NCI-H2029 (cell line): Measurements from ENCODE around the gene EXD2.
"Not testable (repeated sequence)": the region's sequence is repeated elsewhere in the genome, so short reads cannot be mapped to it uniquely, and the experiment has no call there.

Experiments used
- DNase-seq: peaks from one replicate; lab custom pipeline; 2025; lab: John Stamatoyannopoulos, UW

EXD2 gene

GRCh38 chr14:69277356-69277755 is 86.1 kb downstream of the EXD2 start:
- DNase-seq = not testable (repeated sequence)

DNA sequence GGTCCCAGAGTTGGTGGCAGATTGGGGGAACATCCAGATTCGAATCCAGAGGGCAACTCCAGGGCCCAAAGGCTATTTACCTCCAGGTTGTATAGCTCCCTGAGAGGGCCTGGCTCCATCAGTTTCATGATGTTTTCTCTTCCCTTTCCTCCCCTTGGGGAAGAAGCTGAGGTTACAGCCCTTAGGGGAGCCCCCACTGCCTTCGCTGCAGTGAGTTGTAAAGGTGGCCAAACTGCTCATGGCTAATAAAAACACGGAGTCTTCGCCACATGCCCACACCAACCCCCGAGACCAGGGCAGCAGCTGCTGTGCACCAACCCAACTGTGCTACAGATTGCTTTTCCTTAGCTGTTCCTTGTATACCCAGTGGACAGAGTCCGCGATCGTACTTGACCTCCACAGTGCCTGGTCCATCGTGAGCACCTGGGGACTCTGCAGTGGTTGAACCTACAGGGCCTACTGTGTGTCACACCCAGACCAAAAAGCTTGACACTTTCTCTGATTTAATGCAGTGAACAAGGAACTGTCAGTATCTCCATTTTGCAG is 89.5 kb downstream of the EXD2 start:
- DNase-seq = no peak

- DNase-seq = peak; percentile 38
Observed at GRCh38 chr14:69281450-69282169, 90.3 kb downstream of the EXD2 start.

DNA sequence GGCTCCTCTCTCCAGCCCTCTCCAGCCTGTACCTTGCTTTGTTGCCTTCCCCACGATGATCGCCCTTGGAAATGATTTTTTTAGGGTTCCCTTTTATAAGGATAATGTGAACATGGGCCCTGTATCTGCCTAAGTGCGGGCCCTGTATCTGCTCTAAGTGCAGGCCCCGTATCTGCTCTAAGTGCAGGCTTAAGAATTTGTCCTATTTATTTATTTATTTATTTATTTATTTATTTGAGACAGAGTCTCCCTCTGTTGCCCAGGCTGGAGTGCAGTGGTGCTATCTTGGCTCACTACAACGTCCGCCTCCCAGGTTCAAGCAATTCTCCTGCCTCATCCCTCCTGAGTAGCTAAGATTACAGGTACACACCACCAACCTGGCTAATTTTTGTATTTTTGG is 91.2 kb downstream of the EXD2 start:
- DNase-seq = no peak

DNA sequence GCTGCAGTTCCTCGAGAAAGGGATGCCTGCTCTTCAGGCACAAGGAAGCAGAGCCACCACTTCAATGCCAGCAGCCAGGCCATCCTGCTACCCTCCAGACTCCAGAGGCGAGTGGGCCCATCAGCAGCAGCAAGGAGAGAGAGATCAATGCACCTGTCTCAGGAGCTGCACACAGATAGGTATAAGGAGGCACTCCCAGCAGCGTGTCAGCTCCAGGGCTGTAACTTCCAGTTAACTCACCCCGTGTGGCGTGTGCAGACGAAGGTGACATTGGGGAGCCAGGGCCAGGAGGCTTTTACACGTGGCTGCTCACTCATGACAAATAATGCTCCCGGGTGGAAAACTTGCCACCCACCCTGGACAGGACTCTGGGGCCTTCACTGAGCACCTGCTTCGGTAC is 92.9 kb downstream of the EXD2 start:
- DNase-seq = no peak

DNA sequence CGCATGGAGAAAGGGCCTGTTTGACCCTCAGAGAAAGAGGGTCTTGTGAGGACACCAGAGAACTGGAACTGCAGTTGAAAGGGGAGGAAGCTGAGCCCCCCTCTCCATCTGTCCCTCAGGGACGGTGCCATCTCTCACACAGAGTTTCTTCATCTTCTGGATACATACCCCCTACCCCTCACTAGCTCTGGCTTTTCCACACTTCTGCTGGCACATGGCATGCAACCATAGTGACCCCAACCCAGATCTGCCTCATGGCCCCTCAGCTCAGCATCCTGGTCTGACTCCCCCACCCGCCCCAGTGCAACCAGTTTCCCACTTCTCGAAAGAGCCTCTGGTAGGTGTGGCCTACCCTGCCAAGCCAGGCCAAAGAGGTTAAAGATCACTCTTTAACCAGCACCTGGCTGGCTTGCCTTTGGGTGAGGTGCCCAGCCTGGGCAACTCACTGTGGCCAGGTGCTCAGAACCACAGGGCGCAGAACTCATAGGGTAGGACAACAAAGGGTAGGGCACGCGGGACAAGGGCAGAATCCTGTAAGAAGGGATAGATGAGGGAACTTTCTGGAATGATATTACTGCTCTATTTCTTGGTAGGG is 94.5 kb downstream of the EXD2 start:
- DNase-seq = no peak

- DNase-seq = no peak
Observed at GRCh38 chr14:69287098-69288010, 96.1 kb downstream of the EXD2 start.

GRCh38 chr14:69288011-69288771 is 96.9 kb downstream of the EXD2 start:
- no peak for DNase-seq

GRCh38 chr14:69288956-69289705 is 97.8 kb downstream of the EXD2 start:
- no peak for DNase-seq

DNA sequence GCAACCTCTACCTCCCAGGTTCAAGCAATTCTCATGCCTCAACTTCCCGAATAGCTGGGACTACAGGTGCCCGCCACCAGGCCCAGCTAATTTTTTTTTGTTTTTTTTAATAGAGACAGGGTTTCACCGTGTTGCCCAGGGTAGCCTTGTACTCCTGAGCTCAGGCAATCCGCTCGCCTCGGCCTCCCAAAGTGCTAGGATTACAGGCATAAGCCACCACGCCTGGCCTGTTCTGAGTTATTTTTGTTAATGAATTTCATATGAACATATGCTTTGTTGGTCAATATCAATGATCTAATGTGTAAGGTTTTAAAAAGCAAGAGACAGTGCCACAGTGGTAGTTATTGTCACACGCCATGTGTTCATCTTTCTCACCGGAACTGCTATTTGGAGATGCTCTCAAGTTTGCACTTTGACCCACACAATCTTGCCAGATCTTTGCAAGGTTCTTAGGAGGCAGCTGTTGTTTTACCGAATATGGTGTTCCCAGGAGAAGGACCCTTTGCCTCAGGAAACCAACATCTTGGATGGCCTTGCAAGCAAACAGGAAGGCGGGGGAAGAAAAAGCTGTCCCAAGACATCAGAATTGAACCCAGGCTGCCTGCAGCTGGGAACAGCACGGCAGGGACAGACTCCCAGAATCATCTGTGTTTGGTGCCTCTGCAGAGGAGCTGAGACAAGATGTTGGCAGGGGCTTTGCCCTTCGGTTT is 98.7 kb downstream of the EXD2 start:
- no peak for DNase-seq

DNA sequence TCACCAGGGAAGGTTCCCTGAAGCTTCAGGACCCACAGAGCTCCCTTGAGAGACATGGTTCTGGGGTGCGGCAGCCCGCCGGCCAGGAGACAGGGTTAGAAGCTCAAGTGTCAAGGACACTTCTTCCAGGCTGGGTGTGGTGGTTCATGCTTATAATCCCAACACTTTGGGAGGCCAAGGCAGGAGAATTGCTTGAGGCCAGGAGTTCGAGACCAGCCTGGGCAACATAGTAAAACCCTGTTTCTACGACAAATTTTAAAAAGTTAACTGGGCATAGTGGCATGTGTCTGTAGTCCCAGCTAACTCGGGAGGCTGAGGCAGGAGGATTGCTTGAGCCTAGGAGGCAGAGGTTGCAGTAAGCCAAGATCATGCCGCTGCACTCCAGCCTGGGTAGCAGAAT is 99.6 kb downstream of the EXD2 start:
- DNase-seq = not testable (repeated sequence)

DNA sequence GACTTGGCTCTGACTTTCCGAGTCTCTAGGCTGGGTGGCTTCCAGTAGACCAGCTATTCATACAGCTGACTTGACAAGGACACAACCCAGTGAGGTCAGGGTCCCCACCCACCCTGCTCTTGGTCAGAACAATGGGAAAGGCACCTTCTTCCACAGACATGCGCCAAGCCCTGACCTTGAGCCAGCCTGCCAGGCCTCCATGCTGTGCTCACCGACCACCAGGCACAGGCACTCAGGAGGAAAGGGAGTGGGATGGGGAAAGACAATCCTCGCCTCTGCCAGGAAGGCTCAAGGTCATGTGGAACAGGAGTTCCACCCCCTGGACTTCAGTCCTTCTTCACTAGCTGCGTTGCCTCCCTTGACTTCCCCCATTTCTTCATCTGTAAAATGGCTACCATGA is 100.1 kb downstream of the EXD2 start:
- DNase-seq = no peak

GRCh38 chr14:69291891-69292561 is 100.7 kb downstream of the EXD2 start:
- DNase-seq = no peak
